Hematopoietic multipotent progenitor cell treated with erythropoietin and hydrocortisone succinate and interleukin-3 and kit ligand, for 6 days (in vitro differentiated cells): Measurements from ENCODE around the gene ANKFY1.

Experiments
- DNase-seq: peaks from one replicate; pipeline ENCODE4 v3.0.0-alpha.2; 2015

Gene ANKFY1, protein sequence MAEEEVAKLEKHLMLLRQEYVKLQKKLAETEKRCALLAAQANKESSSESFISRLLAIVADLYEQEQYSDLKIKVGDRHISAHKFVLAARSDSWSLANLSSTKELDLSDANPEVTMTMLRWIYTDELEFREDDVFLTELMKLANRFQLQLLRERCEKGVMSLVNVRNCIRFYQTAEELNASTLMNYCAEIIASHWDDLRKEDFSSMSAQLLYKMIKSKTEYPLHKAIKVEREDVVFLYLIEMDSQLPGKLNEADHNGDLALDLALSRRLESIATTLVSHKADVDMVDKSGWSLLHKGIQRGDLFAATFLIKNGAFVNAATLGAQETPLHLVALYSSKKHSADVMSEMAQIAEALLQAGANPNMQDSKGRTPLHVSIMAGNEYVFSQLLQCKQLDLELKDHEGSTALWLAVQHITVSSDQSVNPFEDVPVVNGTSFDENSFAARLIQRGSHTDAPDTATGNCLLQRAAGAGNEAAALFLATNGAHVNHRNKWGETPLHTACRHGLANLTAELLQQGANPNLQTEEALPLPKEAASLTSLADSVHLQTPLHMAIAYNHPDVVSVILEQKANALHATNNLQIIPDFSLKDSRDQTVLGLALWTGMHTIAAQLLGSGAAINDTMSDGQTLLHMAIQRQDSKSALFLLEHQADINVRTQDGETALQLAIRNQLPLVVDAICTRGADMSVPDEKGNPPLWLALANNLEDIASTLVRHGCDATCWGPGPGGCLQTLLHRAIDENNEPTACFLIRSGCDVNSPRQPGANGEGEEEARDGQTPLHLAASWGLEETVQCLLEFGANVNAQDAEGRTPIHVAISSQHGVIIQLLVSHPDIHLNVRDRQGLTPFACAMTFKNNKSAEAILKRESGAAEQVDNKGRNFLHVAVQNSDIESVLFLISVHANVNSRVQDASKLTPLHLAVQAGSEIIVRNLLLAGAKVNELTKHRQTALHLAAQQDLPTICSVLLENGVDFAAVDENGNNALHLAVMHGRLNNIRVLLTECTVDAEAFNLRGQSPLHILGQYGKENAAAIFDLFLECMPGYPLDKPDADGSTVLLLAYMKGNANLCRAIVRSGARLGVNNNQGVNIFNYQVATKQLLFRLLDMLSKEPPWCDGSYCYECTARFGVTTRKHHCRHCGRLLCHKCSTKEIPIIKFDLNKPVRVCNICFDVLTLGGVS

GRCh38 chr17:4263282-4264215 lies at the start of gene ANKFY1:
Gene ANKFY1, minus strand, starts transcription at chr17:4263979. Its CDS starts 38 bp downstream, at chr17:4263941.
- DNase-seq, result peak; percentile 96

GRCh38 chr17:4310354-4311060 lies 46.7 kb upstream of the ANKFY1 start:
- no peak for DNase-seq

DNA sequence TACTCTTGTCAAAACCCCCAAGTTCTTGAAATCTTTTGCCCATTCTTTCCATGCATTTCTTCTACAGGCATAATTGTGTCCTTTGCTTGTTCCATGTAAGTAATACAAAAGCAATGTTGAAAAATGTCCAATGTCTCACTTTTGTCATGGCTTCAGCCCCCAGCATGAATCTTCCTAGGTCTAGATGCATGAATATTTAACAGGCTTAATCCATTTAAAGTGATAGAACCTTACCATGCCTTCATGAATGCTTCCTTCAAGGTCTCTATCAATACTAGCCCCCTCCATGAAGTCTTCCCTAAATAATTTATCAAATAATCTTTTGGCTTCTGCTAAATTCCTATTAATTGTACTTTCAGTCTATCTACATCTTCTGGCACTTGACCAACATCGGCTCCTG lies 46.1 kb upstream of the ANKFY1 start:
- no peak for DNase-seq

DNA sequence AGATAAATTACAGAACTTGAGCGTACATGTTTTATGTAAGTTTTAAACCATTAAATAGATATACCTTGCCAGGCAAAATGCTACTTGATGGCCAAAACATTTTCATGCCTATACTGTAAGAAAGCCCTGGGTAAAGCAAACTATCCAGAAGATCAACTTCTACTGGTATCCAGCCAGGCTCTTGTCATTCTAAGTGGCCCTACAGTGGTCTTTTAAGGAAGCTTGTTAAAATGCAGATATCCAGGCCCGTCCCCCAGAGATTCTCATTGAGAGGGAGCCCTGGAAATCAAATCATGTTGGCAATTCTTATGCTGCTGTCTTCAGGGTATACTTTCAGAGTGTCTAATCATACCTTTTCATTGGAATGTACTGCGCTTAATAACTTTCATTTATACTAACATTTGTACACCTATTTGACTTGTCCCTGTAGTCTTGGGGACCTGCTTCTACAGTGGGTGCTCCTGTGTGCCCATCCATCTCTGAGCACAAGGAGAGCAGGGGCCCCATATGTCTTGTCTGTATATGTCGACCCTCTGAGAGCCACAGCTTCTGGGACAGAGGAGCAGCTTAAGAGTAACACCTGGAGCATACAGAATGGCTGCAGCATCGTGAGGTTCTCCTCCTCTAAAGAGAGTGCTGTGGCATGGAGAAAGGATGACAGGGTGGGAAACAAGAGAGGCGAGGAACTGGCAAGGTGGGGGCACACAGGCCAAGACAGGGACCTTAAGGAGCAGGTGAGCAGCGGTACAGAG lies 43.6 kb upstream of the ANKFY1 start:
- no peak for DNase-seq

DNA sequence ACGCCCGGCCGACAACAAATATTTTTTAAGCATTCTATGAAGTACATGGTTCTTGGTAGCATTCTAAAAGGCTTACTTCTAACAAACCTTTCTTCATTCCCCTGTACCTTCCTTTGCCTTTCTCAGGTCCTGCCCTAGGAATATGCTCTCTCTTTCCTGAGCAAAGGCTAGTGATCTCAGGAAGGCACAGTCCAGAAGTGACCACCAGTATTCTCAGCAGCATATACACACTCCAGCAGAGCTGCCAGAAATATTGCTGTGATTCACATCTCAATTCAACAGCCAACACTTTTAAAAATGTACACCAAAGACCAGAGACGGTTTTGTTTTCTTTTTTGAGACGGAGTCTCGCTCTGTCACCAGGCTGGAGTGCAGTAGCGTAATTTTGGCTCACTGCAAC lies 41.4 kb upstream of the ANKFY1 start:
- no peak for DNase-seq

DNA sequence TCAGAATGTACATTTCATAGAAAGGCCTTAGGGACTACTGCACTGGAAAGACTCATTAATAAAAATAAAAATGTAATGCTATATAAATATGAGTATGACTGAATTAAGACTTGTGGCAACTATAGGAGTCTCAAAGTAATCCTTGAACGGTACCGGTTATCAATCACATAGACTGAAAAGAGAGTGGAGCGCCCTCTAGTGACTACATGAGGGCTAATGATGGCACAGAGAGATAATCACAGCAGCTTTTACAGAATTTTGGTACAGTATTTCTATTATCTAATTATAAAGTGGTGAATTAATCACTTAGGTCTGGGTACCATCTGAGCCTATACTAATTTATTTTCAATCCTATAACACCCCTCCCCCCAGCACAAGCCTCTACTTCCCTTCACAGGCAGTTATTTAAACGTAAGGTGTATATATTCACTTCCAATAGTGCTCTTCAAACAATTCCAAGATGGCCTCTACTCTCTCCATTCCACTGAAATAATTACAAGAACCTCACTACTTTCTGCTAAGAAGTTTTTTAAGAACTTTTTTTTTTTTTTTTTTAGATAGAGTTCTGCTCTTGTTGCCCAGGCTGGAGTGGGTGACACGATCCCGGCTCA lies 40.7 kb upstream of the ANKFY1 start:
- DNase-seq, result peak; percentile 90

DNA sequence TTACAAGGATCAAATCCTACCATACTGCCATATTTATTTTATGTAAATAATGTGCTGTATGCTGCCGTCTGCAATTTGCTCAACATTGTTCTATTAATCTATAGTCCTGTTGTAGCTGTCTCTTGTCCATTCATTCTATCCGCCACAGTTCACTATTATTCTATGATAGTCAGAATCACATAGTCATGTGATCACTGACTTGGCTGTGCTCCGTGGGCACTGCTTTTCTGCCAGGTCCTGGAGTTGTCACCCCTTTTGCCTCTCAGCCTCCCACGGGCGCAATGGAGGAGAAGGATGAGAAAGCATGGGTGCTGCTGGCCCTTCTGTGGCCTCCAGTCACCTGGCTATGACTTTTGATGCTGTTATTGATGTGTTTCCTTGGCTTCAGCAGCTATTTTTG lies 37.3 kb upstream of the ANKFY1 start:
- no peak for DNase-seq

DNA sequence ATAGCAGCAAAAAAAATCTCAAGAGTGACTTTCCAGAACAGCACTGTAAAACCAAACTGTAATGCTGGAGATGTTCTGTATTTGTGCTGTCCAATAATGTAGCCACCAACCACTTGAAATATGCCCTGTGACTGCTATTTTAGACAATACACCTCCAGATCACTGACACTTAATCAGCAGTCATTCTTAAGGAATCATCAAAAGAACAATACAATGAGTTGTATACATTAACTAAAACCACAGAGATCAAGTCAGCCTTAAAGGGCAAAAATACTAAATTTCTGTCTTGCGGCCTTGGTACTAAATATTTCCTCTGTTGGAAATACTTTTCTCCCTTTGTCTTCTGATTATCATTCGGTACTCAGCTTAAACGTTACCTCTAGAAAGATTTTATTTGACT lies 33.6 kb upstream of the ANKFY1 start:
- DNase-seq, result no peak

DNA sequence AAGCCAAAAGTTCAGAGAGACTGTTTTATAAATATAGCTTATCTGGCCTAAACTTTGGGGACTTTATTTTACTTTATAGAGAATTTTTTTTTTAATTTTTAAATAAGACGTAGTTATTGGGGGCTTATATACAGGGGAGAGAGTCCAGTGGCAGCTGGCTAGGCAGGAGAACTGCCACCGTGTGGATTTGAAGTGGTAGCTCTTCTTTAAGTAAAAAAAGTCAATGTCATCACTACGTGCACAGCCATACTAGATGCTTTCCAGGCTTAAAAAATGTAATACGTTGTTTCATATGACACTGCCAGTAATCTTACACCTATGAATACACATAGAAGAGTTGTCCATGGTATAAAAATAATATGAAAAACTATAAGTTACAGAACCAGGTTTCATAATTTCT lies 31.9 kb upstream of the ANKFY1 start:
- no peak for DNase-seq

DNA sequence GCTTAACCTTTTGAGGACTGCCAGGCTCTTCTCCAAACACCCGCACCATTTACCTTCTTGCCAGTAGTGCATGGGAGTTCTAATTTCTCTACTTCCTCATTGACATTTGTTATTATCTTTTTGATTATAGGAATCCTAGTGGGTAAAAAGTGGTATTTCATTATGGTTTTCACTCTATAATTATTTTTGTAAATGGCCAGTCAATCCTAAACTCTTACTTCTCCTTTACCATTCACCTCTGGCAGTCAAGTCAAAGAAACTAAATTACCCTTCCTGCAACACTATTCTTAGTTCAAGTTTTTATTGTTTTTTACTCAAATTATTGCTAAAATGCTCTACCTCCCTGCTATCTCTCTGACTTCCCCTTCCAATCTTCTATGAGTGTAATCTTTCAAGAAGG lies 29.8 kb upstream of the ANKFY1 start:
- DNase-seq, result no peak

- DNase-seq, result no peak
These were observed 23.9 kb upstream of the ANKFY1 start for GRCh38 chr17:4287710-4288109.

DNA sequence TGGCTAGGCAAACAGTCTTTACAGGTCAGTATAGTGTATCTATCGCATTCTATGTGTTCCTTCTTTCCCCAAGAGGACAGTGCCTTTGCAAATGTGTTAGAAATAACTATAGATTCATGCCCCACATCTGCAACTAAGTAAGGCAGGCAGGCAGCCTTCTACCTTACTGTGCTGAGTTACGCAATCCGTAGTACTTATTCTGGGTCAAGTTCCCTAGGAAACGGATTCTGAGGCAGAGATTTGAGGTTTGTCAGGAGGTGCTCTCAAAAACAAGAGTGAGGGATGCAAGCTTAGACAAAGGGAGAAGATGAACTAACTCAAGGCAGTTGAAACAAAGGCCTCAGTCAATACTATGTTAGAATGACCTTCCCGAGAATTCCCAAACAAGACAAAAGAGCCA lies 12.7 kb upstream of the ANKFY1 start:
- DNase-seq, result no peak

DNA sequence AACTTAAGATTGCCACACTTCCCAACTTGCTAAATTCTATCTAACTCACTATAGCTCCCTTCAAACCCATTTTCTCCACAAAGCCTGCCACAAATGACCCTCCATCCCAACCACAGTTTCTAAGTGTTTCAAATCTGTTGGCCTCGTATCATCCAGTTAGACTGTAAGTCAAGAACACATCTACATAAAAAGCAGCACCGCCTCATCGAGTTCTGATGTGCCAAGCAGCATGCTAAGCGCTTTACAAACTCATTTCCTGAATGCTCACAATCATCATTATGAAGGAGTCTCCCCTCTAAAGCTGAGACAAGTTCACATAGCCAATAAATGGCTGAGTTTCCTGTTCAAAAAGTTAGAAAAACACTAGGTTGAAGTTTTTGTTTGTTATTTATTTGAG lies 9.2 kb upstream of the ANKFY1 start:
- no peak for DNase-seq

GRCh38 chr17:4272213-4272971 lies 8.6 kb upstream of the ANKFY1 start:
- DNase-seq, result peak; percentile 24

GRCh38 chr17:4270736-4271135 lies 7.0 kb upstream of the ANKFY1 start:
- no peak for DNase-seq

GRCh38 chr17:4269915-4270314 lies 6.1 kb upstream of the ANKFY1 start:
- DNase-seq, result no peak

DNA sequence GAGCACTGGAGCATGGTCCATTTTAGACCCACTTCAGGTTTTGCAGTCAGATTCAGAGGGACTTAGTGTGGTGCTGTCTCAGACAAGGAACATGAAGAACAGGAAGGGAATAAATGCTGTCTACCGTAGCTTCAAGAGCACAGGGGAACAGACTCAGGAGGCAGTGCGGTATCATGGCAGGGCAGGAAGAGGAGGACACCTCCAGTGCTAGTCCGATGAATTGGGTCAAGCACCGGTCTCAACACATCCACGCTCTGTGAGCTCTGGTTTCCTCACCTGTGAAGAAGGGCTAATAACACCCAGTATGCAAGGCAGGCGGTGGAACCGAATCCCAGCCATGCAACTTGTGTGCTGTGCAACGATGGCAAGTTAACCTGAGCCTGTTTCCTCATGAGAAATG lies 3.6 kb upstream of the ANKFY1 start:
- no peak for DNase-seq

GRCh38 chr17:4266550-4266949 lies 2.8 kb upstream of the ANKFY1 start:
- DNase-seq, result no peak

DNA sequence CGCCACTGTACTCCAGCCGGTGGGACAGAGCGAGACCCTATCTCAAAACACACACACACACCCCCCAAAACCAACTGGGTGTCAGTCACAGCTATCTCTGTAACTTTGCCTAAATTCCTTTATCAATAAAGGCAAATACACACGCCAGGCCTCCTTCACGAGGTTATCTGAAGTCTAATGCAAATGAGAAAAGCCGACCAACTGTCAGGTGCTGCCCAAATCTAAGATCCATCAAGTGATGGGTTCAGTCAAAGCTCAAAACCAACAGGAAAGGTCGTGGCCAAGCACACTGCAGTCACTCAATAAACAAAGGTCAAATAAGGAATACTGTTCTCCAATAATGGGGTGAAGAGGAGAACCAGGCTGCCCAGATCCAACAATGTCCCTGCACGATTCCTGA lies 1.1 kb downstream of the ANKFY1 start:
- peak; percentile 52 for DNase-seq

GRCh38 chr17:4261452-4261851 lies 2.3 kb downstream of the ANKFY1 start:
- no peak for DNase-seq
